ENCODE data around the gene IL1RAPL2. TPM values are rescaled to one million over a fixed set of nuclear protein-coding genes. Genes with fewer than 3 reads are reported as not detected.

Gene IL1RAPL2
- total and polyA plus RNA-seq, 2 donors (not counting 3 experiments of a cell fraction or from before 2014, with no cell fraction given), result not detected

- dilution Hi-C loops (cut with MboI; ENCODE audit: extremely low pct_ligation_motif_present, low sequenced_read_pairs) (no loop called here), intact Hi-C loops (cut with micrococcal nuclease) (no loop called here)
- no peaks in the 10 kb centered on the region for H3K4me1 ChIP-seq (ENCODE audit: control insufficient read depth, extremely low read depth, insufficient read depth, low read length)
- no peaks in the 10 kb centered on the region for H3K9me1 ChIP-seq (replicated peaks; ENCODE audit: control insufficient read depth, extremely low read depth, insufficient read depth, low read length)
- ChIA-PET POLR2A (no interaction called here), CTCF (no interaction called here)
- H3K9me3 ChIP-seq (replicated peaks; ENCODE audit: control insufficient read depth, insufficient read depth, low read length), result no peaks in the 10 kb centered on the region
- TF ChIP-seq POLR2AphosphoS5 (IDR thresholded peaks at IDR 0.05; ENCODE audit: insufficient read depth, low read depth, low read length) (no peak), MAX (IDR thresholded peaks at IDR 0.05; ENCODE audit: insufficient read depth, insufficient read length) (no peak), JUN (IDR thresholded peaks at IDR 0.05; ENCODE audit: borderline replicate concordance, insufficient read depth, insufficient read length, low read depth) (no peak), POLR2A (IDR thresholded peaks at IDR 0.05; ENCODE audit: low read depth, low read length) (no peak), EZH2 (IDR thresholded peaks at IDR 0.05; ENCODE audit: borderline replicate concordance, low read depth, low read length, severe bottlenecking) (no peak), CTCF (IDR thresholded peaks at IDR 0.05; ENCODE audit: extremely low read depth in 1 of 2, insufficient read depth in 1 of 2, low read depth in 1 of 2, low read length in 2 of 2) (no peak), MYC (IDR thresholded peaks at IDR 0.05; ENCODE audit: low read depth, low read length) (no peak), GATA2 (IDR thresholded peaks at IDR 0.05; ENCODE audit: insufficient read depth, insufficient read length, low read depth, low read length) (no peak), FOS (IDR thresholded peaks at IDR 0.05; ENCODE audit: borderline replicate concordance, insufficient read depth, low read length) (no peak)
- no peaks in the 10 kb centered on the region for H3K79me2 ChIP-seq (ENCODE audit: control insufficient read depth, insufficient read depth, low read length)
- no peak for DNase-seq (ENCODE audit: low read depth, low spot score)
- no peak for FAIRE-seq
- H3K4me3 ChIP-seq (replicated peaks in 1 of 3; ENCODE audit: insufficient read depth in 1 of 3, low read depth in 1 of 3, low read length in 3 of 3), result no peak overlapping the region
- no TSS peak for BruUV-seq (replicated peaks)
- H3K27me3 ChIP-seq (ENCODE audit: control insufficient read depth in 2 of 2, insufficient read depth in 2 of 2, low read length in 2 of 2), result no peaks in the 10 kb centered on the region
- H2AFZ ChIP-seq (ENCODE audit: low read depth, low read length), result no peak overlapping the region
- H3K36me3 ChIP-seq (ENCODE audit: control insufficient read depth in 2 of 2, extremely low read depth in 1 of 2, insufficient read depth in 2 of 2, low read length in 2 of 2), result no peaks in the 10 kb centered on the region
- H3K27ac ChIP-seq (ENCODE audit: insufficient read depth, low read depth, low read length), result no peak overlapping the region
- no peak overlapping the region for H3K4me2 ChIP-seq (ENCODE audit: insufficient read depth, low read length)
- H3K9ac ChIP-seq (replicated peaks; ENCODE audit: extremely low read depth, insufficient read depth, low read length), result no peak overlapping the region
- no peaks in the 10 kb centered on the region for H4K20me1 ChIP-seq (replicated peaks; ENCODE audit: control insufficient read depth, extremely low read depth, insufficient read depth, low read length)
These were observed 1159.2 kb downstream of the IL1RAPL2 start for GRCh38 chrX:105725228-105725627.
